ENCODE measurements around the gene STK39. TPM values are rescaled to one million over a fixed set of nuclear protein-coding genes. Genes with fewer than 3 reads are reported as not detected.

The STK39 gene
- total and polyA plus RNA-seq, 2 of the 4 experiments (the other 2 are of a cell fraction), result 11.8 to 16.4 TPM

DNA sequence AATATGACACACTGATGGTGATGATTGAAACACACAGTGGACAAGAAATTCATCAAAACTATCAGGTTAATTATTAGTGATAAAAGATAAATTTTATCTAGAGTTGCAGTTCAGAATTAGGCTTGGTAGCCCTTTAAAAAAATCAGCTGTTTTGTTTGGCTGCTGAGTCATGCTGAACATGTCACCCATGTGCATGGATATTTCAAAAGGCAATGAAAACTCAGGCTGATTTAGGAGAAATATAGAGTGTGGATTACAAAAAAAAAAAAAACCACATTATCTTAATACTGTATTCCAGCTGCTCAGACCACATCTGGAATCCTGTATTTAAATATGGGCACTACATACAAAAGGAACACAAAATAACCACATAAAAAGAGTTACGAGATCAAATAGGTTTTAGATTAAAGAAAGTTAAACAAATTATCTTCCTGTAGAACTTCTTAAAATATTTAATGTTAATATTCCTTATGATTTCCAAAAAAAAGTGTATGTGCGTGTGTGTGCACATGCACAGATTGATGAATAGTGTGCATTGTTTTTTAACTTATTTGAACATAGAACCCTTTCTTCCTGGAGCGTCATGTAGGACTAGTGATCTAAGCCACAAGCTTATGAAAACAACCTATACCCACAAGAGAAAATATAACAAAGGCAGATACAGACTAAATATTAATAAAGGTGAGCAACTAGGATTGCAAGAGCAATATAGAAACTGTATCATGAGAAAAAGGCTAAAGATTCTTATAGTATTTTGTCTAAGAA, 186.2 kb downstream of the STK39 start:
- Histone ChIP-seq H3K27ac (ENCODE audit: insufficient read depth, low read length) (peak overlapping the region; percentile 36; the same call in 1 of the 2 replicates), H2BK20ac (ENCODE audit: low read depth, low read length) (peak overlapping the region; percentile 61; the same call in 1 of the 2 replicates), H3K4me3 (ENCODE audit: insufficient read depth, low read depth, low read length) (no peak overlapping the region), H2BK15ac (ENCODE audit: low read depth, low read length) (peak overlapping the region; percentile 57; the same call in 1 of the 3 replicates), H3K9ac (ENCODE audit: low read depth, low read length) (no peak overlapping the region), H2BK120ac (ENCODE audit: low read depth, low read length) (peak overlapping the region; percentile 70; the same call in 1 of the 2 replicates), H2AK5ac (ENCODE audit: low read depth, low read length) (no peak overlapping the region), H4K8ac (ENCODE audit: low read depth in 2 of 2, low read length in 2 of 2) (peak overlapping the region in 1 of 2 experiments; percentile 31; a peak in 1 of 4 replicates), H2BK5ac (ENCODE audit: low read depth, low read length, poor library complexity, severe bottlenecking) (peak overlapping the region; percentile 89), H3K27me3 (ENCODE audit: control insufficient read depth, insufficient read depth, low read length) (no peaks in the 10 kb centered on the region), H3K79me1 (ENCODE audit: low read depth in 1 of 2, low read length in 2 of 2) (peaks cover 20 to 22% of the 10 kb centered on the region in 2 experiments), H3K14ac (replicated peaks; ENCODE audit: low read depth, low read length) (no peak overlapping the region; the same call in 1 of the 2 replicates), H4K91ac (ENCODE audit: insufficient read depth, low read depth, low read length) (0 out of 2 replicates have a peak overlapping the region, but pooled peaks have one; percentile 71), H3K23ac (ENCODE audit: low read depth, low read length) (no peak overlapping the region), H3K4me2 (ENCODE audit: low read depth, low read length) (no peak overlapping the region), H4K20me1 (ENCODE audit: insufficient read depth, low read length) (no peaks in the 10 kb centered on the region), H4K5ac (ENCODE audit: low read depth, low read length) (no peak overlapping the region; the same call in 1 of the 2 replicates), H3K18ac (ENCODE audit: low read depth, low read length) (peak overlapping the region; percentile 80), H2AK9ac (replicated peaks; ENCODE audit: low read depth, low read length, poor library complexity) (no peak overlapping the region), H3K56ac (ENCODE audit: extremely low read depth, insufficient read depth, low read length) (no peak overlapping the region), H3K36me3 (ENCODE audit: control insufficient read depth, insufficient read depth, low read length) (peaks cover 12% of the 10 kb centered on the region), H3K4me1 (ENCODE audit: control insufficient read depth, insufficient read depth, low read length) (peaks cover 2% of the 10 kb centered on the region; the same call in 1 of the 2 replicates), H3K4ac (ENCODE audit: low read depth, low read length) (peak overlapping the region; percentile 5; the same call in 1 of the 2 replicates), H3K9me1 (ENCODE audit: insufficient read depth, low read length) (no peaks in the 10 kb centered on the region), H2AFZ (replicated peaks; ENCODE audit: low read length, poor library complexity) (no peak overlapping the region), H3K9me3 (ENCODE audit: control insufficient read depth, insufficient read depth, low read length) (no peaks in the 10 kb centered on the region)
- CTCF ChIA-PET, result no interaction called here
- intact Hi-C loops (cut with micrococcal nuclease) (loop anchor here (5.0 kb wide), 1 partner anchor 991 kb away; no protein-coding TSS in a partner anchor), in situ Hi-C loops (cut with MboI; ENCODE audit: low sequenced_read_pairs) (no loop called here), dilution Hi-C loops (cut with HindIII; ENCODE audit: low sequenced_read_pairs, unreplicated experiment) (no loop called here)
- ATAC-seq (ENCODE audit: low read depth) (peak; percentile 60), DNase-seq (peak; percentile 67)
- no TSS peak for BruUV-seq (replicated peaks)
- POLR2A ChIA-PET (ENCODE audit: unreplicated experiment), result no interaction called here
- peak; percentile 62 for TF ChIP-seq MAFK (IDR thresholded peaks at IDR 0.05; ENCODE audit: low read depth, low read length)
- no peak for TF ChIP-seq MXI1 (IDR thresholded peaks at IDR 0.05; ENCODE audit: borderline replicate concordance, low read depth, low read length)
- peak; percentile 91 for TF ChIP-seq NFE2L2 (IDR thresholded peaks at IDR 0.05; ENCODE audit: low read depth, low read length)
- TF ChIP-seq FOS (IDR thresholded peaks at IDR 0.05; ENCODE audit: low read depth, low read length), result 0 out of 2 replicates have a peak, but pooled peaks have one; percentile 3
- TF ChIP-seq, protein P1, sequence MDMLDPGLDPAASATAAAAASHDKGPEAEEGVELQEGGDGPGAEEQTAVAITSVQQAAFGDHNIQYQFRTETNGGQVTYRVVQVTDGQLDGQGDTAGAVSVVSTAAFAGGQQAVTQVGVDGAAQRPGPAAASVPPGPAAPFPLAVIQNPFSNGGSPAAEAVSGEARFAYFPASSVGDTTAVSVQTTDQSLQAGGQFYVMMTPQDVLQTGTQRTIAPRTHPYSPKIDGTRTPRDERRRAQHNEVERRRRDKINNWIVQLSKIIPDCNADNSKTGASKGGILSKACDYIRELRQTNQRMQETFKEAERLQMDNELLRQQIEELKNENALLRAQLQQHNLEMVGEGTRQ (IDR thresholded peaks at IDR 0.05; ENCODE audit: low read depth, low read length), result no peak
- TF ChIP-seq RCOR1 (IDR thresholded peaks at IDR 0.05; ENCODE audit: insufficient replicate concordance, low read length), result no peak
- WGBS, 2 experiments (ENCODE audit: extremely low coverage in 2 of 2, insufficient read length in 1 of 2), result no CpG with 5 or more reads among the region's 3 CpGs
